MCF 10A (cell line): ENCODE results near the gene MTSS2. TPM values are rescaled to one million over a fixed set of nuclear protein-coding genes. Genes with fewer than 3 reads are reported as not detected.
A peak's percentile ranks its signal among the peaks of the same experiment; 100 is the strongest.

Experiments used
- BruUV-seq: library from RNA; stranded (reverse); fragments of 400-500 nt; replicated peaks from 2 replicates; lab custom pipeline; 2021; lab: Mats Ljungman, UMichigan
- CTCF ChIA-PET: fragments of 300-600 bp; sonication (Branson Sonifier 250); formaldehyde crosslinking; extraction: SDS; loops from one replicate; lab custom pipeline; 2021; ENCODE audit warnings: antibody characterized with exemption, inconsistent platforms; lab: Yijun Ruan, JAX
- POLR2A ChIA-PET: fragments of 300-600, 350-650 bp; sonication (Branson Sonifier 250); formaldehyde crosslinking; extraction: SDS; loops from one replicate; lab custom pipeline; 2020; ENCODE audit warnings: antibody characterized with exemption, inconsistent platforms; lab: Yijun Ruan, JAX
- DNase-seq: peaks from one replicate; pipeline ENCODE4 v3.0.0-alpha.2; 2018; ENCODE audit not compliant: unreplicated experiment
- H3K27ac Mint-ChIP-seq: one replicate; pipeline ENCODE4 v1.8.0; 2022; ENCODE audit warnings: mild to moderate bottlenecking, low read depth, mixed read lengths; ENCODE audit not compliant: unreplicated experiment
- H3K27me3 Mint-ChIP-seq: one replicate; pipeline ENCODE4 v1.8.0; 2022; ENCODE audit warnings: mixed read lengths; ENCODE audit not compliant: insufficient read depth, unreplicated experiment
- H3K36me3 Mint-ChIP-seq: one replicate; pipeline ENCODE4 v1.8.0; 2022; ENCODE audit warnings: mild to moderate bottlenecking, moderate library complexity, mixed read lengths; ENCODE audit not compliant: insufficient read depth, unreplicated experiment
- H3K4me1 Mint-ChIP-seq: one replicate; pipeline ENCODE4 v1.8.0; 2022; ENCODE audit warnings: mixed read lengths; ENCODE audit not compliant: insufficient read depth, unreplicated experiment
- H3K4me3 Mint-ChIP-seq: one replicate; pipeline ENCODE4 v1.8.0; 2022; ENCODE audit warnings: mild to moderate bottlenecking, moderate library complexity, mixed read lengths; ENCODE audit not compliant: unreplicated experiment
- H3K9me3 Mint-ChIP-seq: one replicate; pipeline ENCODE4 v1.8.0; 2022; ENCODE audit warnings: mixed read lengths; ENCODE audit not compliant: unreplicated experiment
- CTCF ChIP-seq: fragments of 200-600 bp; IDR thresholded peaks from one replicate; pipeline ENCODE4 v1.8.0; 2022; ENCODE audit warnings: antibody characterized with exemption, mild to moderate bottlenecking; ENCODE audit not compliant: unreplicated experiment
- intact Hi-C: fragments of 100-400 bp; cut with micrococcal nuclease; formaldehyde crosslinking; loops from 2 replicates; pipeline ENCODE4 v1.14.1; 2022
- total RNA-seq: library from RNA; stranded (reverse); gene quantifications from 2 replicates; pipeline ENCODE4 v1.2.3, GENCODE V29; 2022

Gene MTSS2
- total RNA-seq, 1 experiment from 2014 or later, result 75.8 TPM

GRCh38 chr16:70702624-70703023 is 16.8 kb upstream of the MTSS2 start:
- no peak for DNase-seq
- no TSS peak for BruUV-seq
- H3K9me3 Mint-ChIP-seq, result no peaks in the 10 kb centered on the region
- TF ChIP-seq CTCF, result no peak
- no peaks in the 10 kb centered on the region for H3K36me3 Mint-ChIP-seq
- peak overlapping the region; percentile 88 for H3K27ac Mint-ChIP-seq
- H3K27me3 Mint-ChIP-seq, result no peaks in the 10 kb centered on the region
- H3K4me3 Mint-ChIP-seq, result no peak overlapping the region
- ChIA-PET POLR2A (interaction anchor here (3.9 kb wide), 1 partner anchor 13 kb away, joined by 18 read pairs; no protein-coding TSS in a partner anchor), CTCF (interaction anchor here (1.0 to 2.0 kb wide), 4 partner anchors 11 to 69 kb away, joined by 3 to 10 read pairs (median 6); no protein-coding TSS in a partner anchor)
- intact Hi-C loops, result no loop called here
- H3K4me1 Mint-ChIP-seq, result peaks cover 44% of the 10 kb centered on the region

- H3K27me3 Mint-ChIP-seq, result no peaks in the 10 kb centered on the region
- no peak for TF ChIP-seq CTCF
- CTCF ChIA-PET, result interaction anchor here (1.0 to 2.0 kb wide), 4 partner anchors 10 to 70 kb away, joined by 3 to 10 read pairs (median 6); no protein-coding TSS in a partner anchor
- BruUV-seq, result no TSS peak
- no peaks in the 10 kb centered on the region for H3K9me3 Mint-ChIP-seq
- no peak overlapping the region for H3K4me3 Mint-ChIP-seq
- intact Hi-C loops, result no loop called here
- peaks cover 40% of the 10 kb centered on the region for H3K4me1 Mint-ChIP-seq
- no peaks in the 10 kb centered on the region for H3K36me3 Mint-ChIP-seq
- POLR2A ChIA-PET, result interaction anchor here (3.9 kb wide), 1 partner anchor 13 kb away, joined by 18 read pairs; no protein-coding TSS in a partner anchor
- no peak for DNase-seq
- H3K27ac Mint-ChIP-seq, result peak overlapping the region; percentile 88
Observed at GRCh38 chr16:70701998-70702397, 16.1 kb upstream of the MTSS2 start.

- intact Hi-C loops, result no loop called here
- no peak for TF ChIP-seq CTCF
- POLR2A ChIA-PET, result interaction anchor here (3.9 kb wide), 1 partner anchor 14 kb away, joined by 18 read pairs; no protein-coding TSS in a partner anchor
- no peak overlapping the region for H3K4me3 Mint-ChIP-seq
- no TSS peak for BruUV-seq
- H3K4me1 Mint-ChIP-seq, result peaks cover 39% of the 10 kb centered on the region
- peak overlapping the region; percentile 88 for H3K27ac Mint-ChIP-seq
- CTCF ChIA-PET, result interaction anchor here (1.0 to 2.0 kb wide), 3 partner anchors 10 to 70 kb away, joined by 3 to 10 read pairs (median 8); no protein-coding TSS in a partner anchor
- H3K27me3 Mint-ChIP-seq, result no peaks in the 10 kb centered on the region
- H3K9me3 Mint-ChIP-seq, result no peaks in the 10 kb centered on the region
- no peaks in the 10 kb centered on the region for H3K36me3 Mint-ChIP-seq
- no peak for DNase-seq
Observed at GRCh38 chr16:70701596-70701995, 15.7 kb upstream of the MTSS2 start.

- no TSS peak for BruUV-seq
- Mint-ChIP-seq H3K4me1 (peaks cover 34% of the 10 kb centered on the region), H3K4me3 (no peak overlapping the region), H3K9me3 (no peaks in the 10 kb centered on the region), H3K36me3 (no peaks in the 10 kb centered on the region), H3K27ac (peak overlapping the region; percentile 88), H3K27me3 (no peaks in the 10 kb centered on the region)
- DNase-seq, result no peak
- intact Hi-C loops, result no loop called here
- ChIA-PET POLR2A (interaction anchor here (0.9 to 3.9 kb wide), 2 partner anchors 14 to 104 kb away, joined by 3 to 18 read pairs; no protein-coding TSS in a partner anchor), CTCF (interaction anchor here (2.7 kb wide), 1 partner anchor 69 kb away, joined by 15 read pairs; no protein-coding TSS in a partner anchor)
- no peak for TF ChIP-seq CTCF
Observed at GRCh38 chr16:70701036-70701435, 15.2 kb upstream of the MTSS2 start.
